ENCODE data around the gene DIP2C. TPM values are rescaled to one million over a fixed set of nuclear protein-coding genes. Genes with fewer than 3 reads are reported as not detected.

Gene DIP2C
- total RNA-seq, 4 donors from 2014 or later, result 8.4 to 22.7 (median 16.8) TPM

- DNase-seq, result no peak
- Histone ChIP-seq H3K27ac (no peak overlapping the region), H3K27me3 (no peaks in the 10 kb centered on the region), H3K4me1 (no peaks in the 10 kb centered on the region), H3K36me3 (no peaks in the 10 kb centered on the region), H3K9me3 (no peaks in the 10 kb centered on the region), H3K4me3 (no peak overlapping the region)
- TF ChIP-seq POLR2A (IDR thresholded peaks at IDR 0.05), result no peak
- TF ChIP-seq, protein P1, sequence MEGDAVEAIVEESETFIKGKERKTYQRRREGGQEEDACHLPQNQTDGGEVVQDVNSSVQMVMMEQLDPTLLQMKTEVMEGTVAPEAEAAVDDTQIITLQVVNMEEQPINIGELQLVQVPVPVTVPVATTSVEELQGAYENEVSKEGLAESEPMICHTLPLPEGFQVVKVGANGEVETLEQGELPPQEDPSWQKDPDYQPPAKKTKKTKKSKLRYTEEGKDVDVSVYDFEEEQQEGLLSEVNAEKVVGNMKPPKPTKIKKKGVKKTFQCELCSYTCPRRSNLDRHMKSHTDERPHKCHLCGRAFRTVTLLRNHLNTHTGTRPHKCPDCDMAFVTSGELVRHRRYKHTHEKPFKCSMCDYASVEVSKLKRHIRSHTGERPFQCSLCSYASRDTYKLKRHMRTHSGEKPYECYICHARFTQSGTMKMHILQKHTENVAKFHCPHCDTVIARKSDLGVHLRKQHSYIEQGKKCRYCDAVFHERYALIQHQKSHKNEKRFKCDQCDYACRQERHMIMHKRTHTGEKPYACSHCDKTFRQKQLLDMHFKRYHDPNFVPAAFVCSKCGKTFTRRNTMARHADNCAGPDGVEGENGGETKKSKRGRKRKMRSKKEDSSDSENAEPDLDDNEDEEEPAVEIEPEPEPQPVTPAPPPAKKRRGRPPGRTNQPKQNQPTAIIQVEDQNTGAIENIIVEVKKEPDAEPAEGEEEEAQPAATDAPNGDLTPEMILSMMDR (IDR thresholded peaks at IDR 0.05), result no peak
These were observed 462.5 kb downstream of the DIP2C start for GRCh38 chr10:227014-227413.

GRCh38 chr10:226018-226417 lies 463.4 kb downstream of the DIP2C start:
- Histone ChIP-seq H3K27ac (no peak overlapping the region), H3K4me1 (no peaks in the 10 kb centered on the region), H3K36me3 (no peaks in the 10 kb centered on the region), H3K9me3 (no peaks in the 10 kb centered on the region), H3K4me3 (no peak overlapping the region), H3K27me3 (no peaks in the 10 kb centered on the region)
- TF ChIP-seq, protein P1 (IDR thresholded peaks at IDR 0.05), result no peak
- no peak for TF ChIP-seq POLR2A (IDR thresholded peaks at IDR 0.05)
- no peak for DNase-seq

DNA sequence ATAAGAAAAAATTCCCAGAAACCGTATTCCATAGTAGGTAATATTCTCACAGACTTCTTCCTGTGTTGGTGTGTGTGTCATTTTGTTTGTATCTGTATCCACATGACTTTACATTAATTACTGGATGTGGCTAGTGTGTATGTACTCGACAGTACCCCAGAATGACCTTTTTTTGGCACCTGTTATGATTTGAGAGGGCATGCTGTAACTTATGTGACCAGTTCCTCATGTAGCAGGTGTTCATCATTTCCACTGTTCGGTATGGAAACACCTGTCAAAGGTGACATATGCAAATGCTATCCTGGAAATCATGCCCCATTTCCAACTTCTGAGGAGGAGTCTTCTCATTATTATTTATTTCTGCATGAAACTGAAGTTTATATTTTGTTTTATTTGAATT lies 464.9 kb downstream of the DIP2C start:
- Histone ChIP-seq H3K4me3 (no peak overlapping the region), H3K9me3 (no peaks in the 10 kb centered on the region), H3K27ac (no peak overlapping the region), H3K27me3 (no peaks in the 10 kb centered on the region), H3K4me1 (peaks cover 0 to 4% (median 0%) of the 10 kb centered on the region in 4 donors), H3K36me3 (no peaks in the 10 kb centered on the region)
- TF ChIP-seq, protein P1 (IDR thresholded peaks at IDR 0.05), result no peak
- no peak for TF ChIP-seq POLR2A (IDR thresholded peaks at IDR 0.05)
- DNase-seq, result no peak

Small RNA genes within 50 kb of the gene (small RNA-seq; reads per million reads assigned to genes)
- gene MIR5699, result 0 to 0.32 reads per million in 2 donors
- gene RN7SL754P, result 0 reads per million in 2 donors
- 0.96 to 1.6 reads per million in 2 donors for gene RNA5SP298

Other genes starting within 250 kb of the DIP2C start
- 100 to 1,000 TPM in 2 of 4 donors, 10 to 100 TPM in 2; 77.2 to 106 (median 93.3) TPM for gene LARP4B, start 242.0 kb upstream of the DIP2C start, total RNA-seq